Measurements from ENCODE around the gene ALX4. TPM values are rescaled to one million over a fixed set of nuclear protein-coding genes. Genes with fewer than 3 reads are reported as not detected.

ALX4 gene
- total RNA-seq, 2 donors from 2014 or later = not detected

- Mint-ChIP-seq H3K27ac (no peak overlapping the region), H3K4me1 (no peaks in the 10 kb centered on the region), H3K27me3 (peaks cover 19% of the 10 kb centered on the region), H3K4me3 (no peak overlapping the region), H3K36me3 (ENCODE audit: low read depth) (no peaks in the 10 kb centered on the region), H3K9me3 (no peaks in the 10 kb centered on the region)
- no peak for ATAC-seq (replicated peaks)
Observed at GRCh38 chr11:44343778-44344422, 34.0 kb upstream of the ALX4 start.

- Mint-ChIP-seq H3K4me1 (no peaks in the 10 kb centered on the region), H3K27me3 (peaks cover 29% of the 10 kb centered on the region), H3K9me3 (no peaks in the 10 kb centered on the region), H3K4me3 (no peak overlapping the region), H3K36me3 (ENCODE audit: low read depth) (no peaks in the 10 kb centered on the region), H3K27ac (no peak overlapping the region)
- ATAC-seq (replicated peaks) = no peak
Observed at GRCh38 chr11:44342616-44343015, 32.7 kb upstream of the ALX4 start.

- ATAC-seq (replicated peaks) = no peak
- Mint-ChIP-seq H3K27me3 (peaks cover 42% of the 10 kb centered on the region), H3K4me3 (no peak overlapping the region), H3K36me3 (ENCODE audit: low read depth) (no peaks in the 10 kb centered on the region), H3K4me1 (no peaks in the 10 kb centered on the region), H3K27ac (no peak overlapping the region), H3K9me3 (no peaks in the 10 kb centered on the region)
Observed at GRCh38 chr11:44340656-44341055, 30.7 kb upstream of the ALX4 start.

- Mint-ChIP-seq H3K27me3 (peaks cover 50% of the 10 kb centered on the region), H3K4me1 (no peaks in the 10 kb centered on the region), H3K9me3 (no peaks in the 10 kb centered on the region), H3K4me3 (no peak overlapping the region), H3K27ac (no peak overlapping the region), H3K36me3 (ENCODE audit: low read depth) (no peaks in the 10 kb centered on the region)
- no peak for ATAC-seq (replicated peaks)
Observed at GRCh38 chr11:44339530-44339883, 29.6 kb upstream of the ALX4 start.

- Mint-ChIP-seq H3K4me3 (no peak overlapping the region), H3K9me3 (no peaks in the 10 kb centered on the region), H3K36me3 (ENCODE audit: low read depth) (no peaks in the 10 kb centered on the region), H3K4me1 (no peaks in the 10 kb centered on the region), H3K27ac (no peak overlapping the region), H3K27me3 (peaks cover 50% of the 10 kb centered on the region)
- ATAC-seq (replicated peaks) = no peak
Observed at GRCh38 chr11:44338698-44339529, 29.0 kb upstream of the ALX4 start.

- H3K4me1 Mint-ChIP-seq = no peaks in the 10 kb centered on the region
Observed at GRCh38 chr11:44338026-44338425, 28.1 kb upstream of the ALX4 start.

GRCh38 chr11:44335919-44336318, 26.0 kb upstream of the ALX4 start:
- H3K36me3 Mint-ChIP-seq (ENCODE audit: low read depth) = no peaks in the 10 kb centered on the region
- H3K4me3 Mint-ChIP-seq = no peak overlapping the region
- H3K27ac Mint-ChIP-seq = no peak overlapping the region
- H3K9me3 Mint-ChIP-seq = no peaks in the 10 kb centered on the region
- H3K4me1 Mint-ChIP-seq = no peaks in the 10 kb centered on the region
- peaks cover 56% of the 10 kb centered on the region for H3K27me3 Mint-ChIP-seq
- ATAC-seq (replicated peaks) = no peak

More at GRCh38 chr11:44338026-44338425, 28.1 kb upstream of the ALX4 start:
- H3K4me3 Mint-ChIP-seq = no peak overlapping the region
- no peaks in the 10 kb centered on the region for H3K9me3 Mint-ChIP-seq
- H3K27me3 Mint-ChIP-seq = peaks cover 58% of the 10 kb centered on the region
- H3K27ac Mint-ChIP-seq = no peak overlapping the region
- no peak for ATAC-seq (replicated peaks)
- H3K36me3 Mint-ChIP-seq (ENCODE audit: low read depth) = no peaks in the 10 kb centered on the region

- Mint-ChIP-seq H3K4me3 (no peak overlapping the region), H3K4me1 (no peaks in the 10 kb centered on the region), H3K36me3 (ENCODE audit: low read depth) (no peaks in the 10 kb centered on the region), H3K27ac (no peak overlapping the region), H3K9me3 (no peaks in the 10 kb centered on the region), H3K27me3 (peaks cover 61% of the 10 kb centered on the region)
- no peak for ATAC-seq (replicated peaks)
Observed at GRCh38 chr11:44335052-44335760, 25.3 kb upstream of the ALX4 start.

- H3K4me1 Mint-ChIP-seq = no peaks in the 10 kb centered on the region
- no peaks in the 10 kb centered on the region for H3K36me3 Mint-ChIP-seq (ENCODE audit: low read depth)
- no peak overlapping the region for H3K4me3 Mint-ChIP-seq
- H3K9me3 Mint-ChIP-seq = no peaks in the 10 kb centered on the region
- no peak overlapping the region for H3K27ac Mint-ChIP-seq
- peaks cover 61% of the 10 kb centered on the region for H3K27me3 Mint-ChIP-seq
- ATAC-seq (replicated peaks) = no peak
Observed at GRCh38 chr11:44334356-44335004, 24.5 kb upstream of the ALX4 start.

- Mint-ChIP-seq H3K4me3 (no peak overlapping the region), H3K36me3 (ENCODE audit: low read depth) (no peaks in the 10 kb centered on the region), H3K27me3 (peaks cover 56% of the 10 kb centered on the region), H3K9me3 (no peaks in the 10 kb centered on the region), H3K27ac (no peak overlapping the region), H3K4me1 (no peaks in the 10 kb centered on the region)
- no peak for ATAC-seq (replicated peaks)
Observed at GRCh38 chr11:44333271-44334218, 23.6 kb upstream of the ALX4 start.

GRCh38 chr11:44332665-44333064, 22.7 kb upstream of the ALX4 start:
- Mint-ChIP-seq H3K27me3 (peaks cover 54% of the 10 kb centered on the region), H3K27ac (no peak overlapping the region)

GRCh38 chr11:44329472-44330230, 19.7 kb upstream of the ALX4 start:
- H3K27ac Mint-ChIP-seq = no peak overlapping the region
- H3K4me3 Mint-ChIP-seq = no peak overlapping the region
- H3K4me1 Mint-ChIP-seq = no peaks in the 10 kb centered on the region
- no peak for ATAC-seq (replicated peaks)
- H3K36me3 Mint-ChIP-seq (ENCODE audit: low read depth) = no peaks in the 10 kb centered on the region
- no peaks in the 10 kb centered on the region for H3K9me3 Mint-ChIP-seq
- peaks cover 57% of the 10 kb centered on the region for H3K27me3 Mint-ChIP-seq

More at GRCh38 chr11:44332665-44333064, 22.7 kb upstream of the ALX4 start:
- no peak for ATAC-seq (replicated peaks)
- H3K4me1 Mint-ChIP-seq = no peaks in the 10 kb centered on the region
- no peaks in the 10 kb centered on the region for H3K36me3 Mint-ChIP-seq (ENCODE audit: low read depth)
- no peaks in the 10 kb centered on the region for H3K9me3 Mint-ChIP-seq
- H3K4me3 Mint-ChIP-seq = no peak overlapping the region

GRCh38 chr11:44328138-44328660, 18.3 kb upstream of the ALX4 start:
- Mint-ChIP-seq H3K36me3 (ENCODE audit: low read depth) (no peaks in the 10 kb centered on the region), H3K4me1 (no peaks in the 10 kb centered on the region), H3K4me3 (no peak overlapping the region), H3K27ac (no peak overlapping the region), H3K9me3 (no peaks in the 10 kb centered on the region), H3K27me3 (peaks cover 62% of the 10 kb centered on the region)
- ATAC-seq (replicated peaks) = no peak

All from activated T-helper 17 cell treated with anti-CD3 and anti-CD28 coated beads, Interleukin-2, amount 50 U/mL, for 72 hours (primary cell).